Esophagus muscularis mucosa (tissue), 4 donors: ENCODE measurements around the gene DPF3. TPM values are rescaled to one million over a fixed set of nuclear protein-coding genes. Genes with fewer than 3 reads are reported as not detected.

Experiments
- DNase-seq: peaks from one replicate; pipeline ENCODE4 v3.0.0-alpha.2; 2017; ENCODE audit errors: extremely low spot score
- H3K27ac ChIP-seq, 4 donors: fragments of 200-600 bp; sonication (generic); replicated peaks in 1 of 4; 1 replicate in 3 of 4; 2 replicates in 1 of 4; pipeline ENCODE4 v1.5.1; 2016 to 2019; ENCODE audit warnings: mild to moderate bottlenecking in 1 of 4
- H3K27me3 ChIP-seq, 4 donors: fragments of 200-600 bp; sonication (generic); one replicate each; pipeline versions ENCODE4 v1.5.1 to v1.6.0; 2016 to 2019
- H3K36me3 ChIP-seq, 4 donors: fragments of 200-600 bp; sonication (generic); one replicate each; pipeline ENCODE4 v1.5.1; 2016 to 2019
- H3K4me1 ChIP-seq, 4 donors: fragments of 200-600 bp; sonication (generic); one replicate each; pipeline ENCODE4 v1.5.1; 2016 to 2019
- H3K4me3 ChIP-seq, 4 donors: fragments of 200-600 bp; sonication (generic); 1 replicate in 2 of 4; 2 replicates in 2 of 4; pipeline ENCODE4 v1.5.1; 2016 to 2019; ENCODE audit warnings: mild to moderate bottlenecking in 4 of 4, moderate library complexity in 1 of 4
- H3K9me3 ChIP-seq, 4 donors: fragments of 200-600 bp; sonication (generic); 1 replicate in 3 of 4; 2 replicates in 1 of 4; pipeline ENCODE4 v1.5.1; 2016 to 2019
- CTCF ChIP-seq, 3 experiments: fragments of 200-600 bp in 2 of 3; fragments of 450-650 bp in 1 of 3; sonication (generic) in 2 of 3; IDR thresholded peaks; one replicate each; pipeline ENCODE4 v1.5.1; 2017 to 2019; ENCODE audit warnings: antibody characterized with exemption in 3 of 3, mild to moderate bottlenecking in 2 of 3, moderate library complexity in 1 of 3
- EP300 ChIP-seq: sonication (generic); formaldehyde crosslinking; IDR thresholded peaks from one replicate; pipeline ENCODE4 v1.6.1; 2017; ENCODE audit warnings: antibody characterized with exemption
- POLR2A ChIP-seq: fragments of 450-650 bp; IDR thresholded peaks from one replicate; pipeline ENCODE4 v1.6.1; 2017; ENCODE audit warnings: antibody characterized with exemption, moderate library complexity, mild to moderate bottlenecking, low read depth
- POLR2AphosphoS5 ChIP-seq, 2 donors: sonication (generic); formaldehyde crosslinking; IDR thresholded peaks; one replicate each; pipeline ENCODE4 v1.6.1; 2017; ENCODE audit warnings: antibody characterized with exemption in 2 of 2
- WGBS: methylation state at CpG from one replicate; pipeline ENCODE4 v1.1.5; 2018; 5-methylcytosine and 5-hydroxymethylcytosine counted together
- intact Hi-C: fragments of 100-400 bp; cut with DNase I; formaldehyde crosslinking; loops from one replicate; pipeline ENCODE4 v1.15.1; 2023
- total RNA-seq, 4 donors: library from RNA; depleted of rRNA; stranded (reverse); fragments of >200 nt; gene quantifications; one replicate each; pipeline versions ENCODE4 v1.1.0 to v1.2.1, GENCODE V29; 2016

The DPF3 gene
- total RNA-seq, 4 donors from 2014 or later: 0.78 to 2.5 (median 1.7) TPM

- H3K4me1 ChIP-seq: peaks cover 4 to 12% (median 7%) of the 10 kb centered on the region in 4 donors
- H3K27ac ChIP-seq: no peak overlapping the region
- H3K36me3 ChIP-seq: no peaks in the 10 kb centered on the region
- intact Hi-C loops: no loop called here
- no peaks in the 10 kb centered on the region for H3K9me3 ChIP-seq
- H3K27me3 ChIP-seq: no peaks in the 10 kb centered on the region
- TF ChIP-seq CTCF (IDR thresholded peaks at IDR 0.05) (no peak), POLR2A (no peak), POLR2AphosphoS5 (IDR thresholded peaks at IDR 0.05) (no peak)
- H3K4me3 ChIP-seq: no peak overlapping the region
- WGBS: 78% methylated on average over 4 of the region's 4 CpGs
- DNase-seq: no peak
These were observed 67.9 kb downstream of the DPF3 start for GRCh38 chr14:72826039-72826438.

- intact Hi-C loops: no loop called here
These were observed 68.4 kb downstream of the DPF3 start for GRCh38 chr14:72825486-72825885.

GRCh38 chr14:72824051-72824450 lies 69.8 kb downstream of the DPF3 start:
- no peak overlapping the region for H3K27ac ChIP-seq
- WGBS: 74% methylated on average over 2 of the region's 2 CpGs
- peaks cover 0 to 4% (median 0%) of the 10 kb centered on the region in 4 donors for H3K4me1 ChIP-seq
- H3K27me3 ChIP-seq: no peaks in the 10 kb centered on the region
- H3K9me3 ChIP-seq: no peaks in the 10 kb centered on the region
- TF ChIP-seq CTCF (IDR thresholded peaks at IDR 0.05) (no peak), POLR2A (no peak), POLR2AphosphoS5 (IDR thresholded peaks at IDR 0.05) (no peak), EP300 (no peak)
- intact Hi-C loops: no loop called here
- no peak overlapping the region for H3K4me3 ChIP-seq
- no peaks in the 10 kb centered on the region for H3K36me3 ChIP-seq
- DNase-seq: no peak

More at GRCh38 chr14:72825486-72825885, 68.4 kb downstream of the DPF3 start:
- H3K27ac ChIP-seq: no peak overlapping the region
- H3K27me3 ChIP-seq: no peaks in the 10 kb centered on the region
- 96% methylated on average over 2 of the region's 2 CpGs for WGBS
- no peak for DNase-seq
- H3K4me1 ChIP-seq: peaks cover 0 to 7% (median 2%) of the 10 kb centered on the region in 4 donors
- H3K36me3 ChIP-seq: no peaks in the 10 kb centered on the region
- TF ChIP-seq EP300 (no peak), CTCF (IDR thresholded peaks at IDR 0.05) (no peak), POLR2AphosphoS5 (IDR thresholded peaks at IDR 0.05) (no peak), POLR2A (no peak)
- H3K4me3 ChIP-seq: no peak overlapping the region
- H3K9me3 ChIP-seq: no peaks in the 10 kb centered on the region

DNA sequence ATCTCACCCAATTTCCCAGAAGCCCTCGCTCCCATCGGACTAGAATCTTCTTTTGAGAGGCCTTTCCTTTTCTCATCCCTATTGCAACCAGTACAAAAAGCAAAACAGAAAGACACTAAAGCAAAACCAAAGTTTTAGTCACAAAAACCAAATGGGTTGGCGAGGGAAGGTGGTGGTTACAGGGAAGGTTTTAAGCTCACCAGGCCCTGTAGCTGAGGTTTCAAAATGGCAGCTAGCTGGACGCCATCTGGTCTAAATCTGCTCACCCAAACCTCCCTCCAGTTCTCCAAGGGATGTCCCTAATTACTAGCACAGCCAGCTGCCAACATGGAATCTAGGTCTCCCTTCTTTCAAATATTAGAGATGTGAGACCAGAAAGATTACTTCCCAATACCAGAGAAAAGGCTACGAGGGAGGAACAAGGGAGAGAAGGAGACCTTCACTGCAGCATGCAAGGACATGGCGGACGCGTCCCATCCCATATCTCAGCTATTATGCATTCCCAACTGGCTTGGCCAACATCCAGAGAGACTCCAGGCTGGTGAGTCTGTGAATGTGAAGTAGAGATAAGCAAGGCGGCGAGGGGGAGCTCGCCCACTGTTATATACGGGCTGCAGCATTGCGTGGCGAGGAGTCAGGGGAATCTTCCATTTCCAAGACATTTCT lies 70.8 kb downstream of the DPF3 start:
- H3K27ac ChIP-seq: no peak overlapping the region
- intact Hi-C loops: no loop called here
- no peak for DNase-seq
- 95% methylated on average over 14 of the region's 14 CpGs for WGBS
- H3K9me3 ChIP-seq: no peaks in the 10 kb centered on the region
- no peaks in the 10 kb centered on the region for H3K36me3 ChIP-seq
- H3K27me3 ChIP-seq: no peaks in the 10 kb centered on the region
- TF ChIP-seq POLR2AphosphoS5 (IDR thresholded peaks at IDR 0.05) (no peak), POLR2A (no peak), CTCF (IDR thresholded peaks at IDR 0.05) (no peak), EP300 (no peak)
- no peak overlapping the region for H3K4me3 ChIP-seq
- peaks cover 0 to 4% (median 0%) of the 10 kb centered on the region in 4 donors for H3K4me1 ChIP-seq

DNA sequence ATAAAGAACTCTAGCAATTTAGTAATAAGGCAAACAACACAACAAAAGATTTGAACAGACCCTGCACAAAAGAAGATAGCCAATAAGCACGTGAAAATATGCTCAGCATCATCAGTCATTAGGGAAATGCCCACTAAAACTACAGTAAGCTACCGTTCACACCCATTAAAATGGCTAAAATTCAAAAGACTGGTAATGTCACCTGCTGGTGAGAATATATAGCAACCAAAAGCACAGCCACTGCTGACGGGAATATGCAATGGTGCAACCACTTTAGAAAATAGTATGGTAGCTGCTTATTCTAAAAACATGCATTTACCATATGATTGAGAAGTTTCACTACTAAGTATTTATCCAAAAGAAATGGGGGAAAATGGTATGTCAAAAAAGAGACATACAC lies 74.9 kb downstream of the DPF3 start:
- 90% methylated on average over 3 of the region's 3 CpGs for WGBS
- Histone ChIP-seq H3K4me1 (peaks cover 0 to 1% (median 0%) of the 10 kb centered on the region in 4 donors), H3K27ac (no peak overlapping the region), H3K27me3 (no peaks in the 10 kb centered on the region), H3K9me3 (no peaks in the 10 kb centered on the region), H3K4me3 (no peak overlapping the region), H3K36me3 (no peaks in the 10 kb centered on the region)
- no peak for DNase-seq
- intact Hi-C loops: no loop called here
- TF ChIP-seq EP300 (no peak), POLR2A (no peak), CTCF (IDR thresholded peaks at IDR 0.05) (no peak), POLR2AphosphoS5 (IDR thresholded peaks at IDR 0.05) (no peak)
